GM18909 (cell line): Measurements from ENCODE around the gene SPOUT1.
A peak's percentile ranks its signal among the peaks of the same experiment; 100 is the strongest.
"Not testable (repeated sequence)": the region's sequence is repeated elsewhere in the genome, so short reads cannot be mapped to it uniquely, and the experiment has no call there.

Experiments used
- ATAC-seq: cut with Tn5 transposase; IDR thresholded peaks from one replicate; pipeline ENCODE4 v1.9.1; 2021; ENCODE audit warnings: mild to moderate bottlenecking; ENCODE audit not compliant: unreplicated experiment, poor library complexity

The SPOUT1 gene

DNA sequence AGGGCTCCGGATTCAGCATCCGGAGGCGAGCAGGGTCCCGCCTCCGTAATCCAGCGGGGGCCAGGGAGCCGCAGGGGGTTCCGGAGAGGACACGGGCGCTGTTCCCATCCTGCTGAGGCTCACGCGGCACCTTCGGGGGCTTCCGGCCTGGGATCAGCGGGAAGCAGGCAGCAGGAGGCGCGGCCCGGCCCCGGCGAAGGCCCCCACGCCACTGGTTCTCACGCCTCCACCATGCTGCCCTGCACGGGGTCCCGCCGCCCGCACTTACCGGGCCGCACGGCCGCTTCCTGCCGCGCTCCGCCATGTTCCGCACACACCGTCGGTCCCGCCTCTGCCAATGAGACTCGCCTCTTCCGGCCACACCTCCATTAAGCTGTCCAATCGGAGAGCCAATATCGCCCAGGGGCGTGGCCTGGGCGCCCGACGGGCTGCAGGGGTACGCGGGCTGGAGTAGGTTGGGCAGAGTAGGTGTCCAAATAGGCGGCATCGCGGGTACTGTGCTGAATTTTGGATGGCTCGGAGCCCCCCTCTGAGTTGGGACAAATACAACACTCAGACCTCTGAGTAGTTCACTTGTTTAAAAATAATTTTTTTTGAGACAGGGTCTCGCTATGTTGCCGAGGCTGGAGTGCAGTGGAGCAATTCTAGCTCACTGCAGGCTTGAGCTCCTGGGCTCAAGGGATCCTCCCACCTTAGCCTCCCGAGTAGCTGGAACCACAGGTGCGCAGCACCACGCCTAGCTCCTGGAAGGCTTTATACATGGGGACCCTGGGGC, at the start of gene SPOUT1:
Gene SPOUT1 (minus strand): TSS at position 318 of the 775 bp plus-strand sequence. CDS start 14 bp downstream, at position 304.
- peak; percentile 97 for ATAC-seq

DNA sequence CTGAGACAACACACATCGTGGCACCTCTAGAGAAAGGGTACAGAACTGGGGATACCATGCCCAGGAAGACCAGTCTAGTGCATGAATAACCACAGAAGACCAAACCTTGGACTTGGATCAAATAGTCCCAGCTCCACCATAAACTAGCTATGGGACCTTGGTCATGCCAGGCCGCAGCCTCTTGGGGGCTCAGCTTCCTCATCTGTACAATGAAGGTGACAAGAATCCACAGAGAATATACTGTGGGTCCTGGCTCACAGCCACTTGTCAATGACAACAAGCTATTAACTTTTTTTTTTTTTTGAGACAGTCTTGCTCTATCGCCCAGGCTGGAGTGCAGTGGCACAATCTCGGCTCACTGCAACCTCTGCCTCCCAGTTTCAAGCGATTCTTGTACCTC, 48.3 kb upstream of the SPOUT1 start:
- ATAC-seq = no peak

GRCh38 chr9:128870941-128871265, 41.3 kb upstream of the SPOUT1 start:
- ATAC-seq = not testable (repeated sequence)

- no peak for ATAC-seq
These were observed 40.7 kb upstream of the SPOUT1 start for GRCh38 chr9:128870128-128870940.

DNA sequence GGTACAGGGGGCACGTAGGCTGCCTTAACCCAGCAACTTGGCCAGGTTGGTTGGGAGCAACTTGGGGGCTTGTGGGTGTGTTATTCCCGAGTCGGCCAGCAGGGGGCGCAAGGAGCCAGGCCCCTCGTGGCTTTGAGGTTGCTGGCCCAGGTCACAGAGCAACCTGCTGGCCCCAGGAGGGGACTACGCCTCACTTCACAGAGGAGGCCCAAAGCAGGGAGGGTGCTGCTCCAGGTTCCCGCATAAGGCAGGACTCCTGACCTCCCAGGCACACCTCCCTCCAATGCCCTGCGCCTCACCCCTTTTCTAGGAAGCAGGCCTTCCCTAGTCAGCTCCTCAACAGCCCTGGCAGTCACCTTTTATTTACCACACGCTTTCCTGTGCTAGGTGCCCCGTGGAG, 34.1 kb upstream of the SPOUT1 start:
- no peak for ATAC-seq

DNA sequence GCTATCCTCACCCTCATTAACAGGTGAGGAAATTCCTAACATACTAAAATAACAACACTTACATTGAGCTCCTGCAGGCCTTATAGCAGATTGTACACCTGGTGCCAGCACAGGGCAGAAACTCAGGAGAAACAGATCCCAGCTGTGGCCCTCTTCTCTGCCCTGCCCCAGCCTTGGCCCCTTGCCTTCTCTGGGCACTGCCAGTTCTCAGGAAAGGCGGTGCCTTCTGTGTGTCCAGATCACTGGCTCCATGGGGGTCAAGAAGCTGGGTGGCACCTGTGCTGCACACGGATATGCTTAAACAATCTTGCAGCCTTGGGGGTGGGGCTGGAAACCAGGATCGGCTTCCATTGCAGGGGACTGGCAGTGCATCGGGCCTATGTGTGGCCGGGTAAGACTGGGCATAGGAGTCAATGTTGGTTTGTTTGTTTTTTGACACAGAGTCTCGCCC, 32.8 kb upstream of the SPOUT1 start:
- ATAC-seq = no peak

GRCh38 chr9:128861501-128861900, 31.9 kb upstream of the SPOUT1 start:
- ATAC-seq = no peak

DNA sequence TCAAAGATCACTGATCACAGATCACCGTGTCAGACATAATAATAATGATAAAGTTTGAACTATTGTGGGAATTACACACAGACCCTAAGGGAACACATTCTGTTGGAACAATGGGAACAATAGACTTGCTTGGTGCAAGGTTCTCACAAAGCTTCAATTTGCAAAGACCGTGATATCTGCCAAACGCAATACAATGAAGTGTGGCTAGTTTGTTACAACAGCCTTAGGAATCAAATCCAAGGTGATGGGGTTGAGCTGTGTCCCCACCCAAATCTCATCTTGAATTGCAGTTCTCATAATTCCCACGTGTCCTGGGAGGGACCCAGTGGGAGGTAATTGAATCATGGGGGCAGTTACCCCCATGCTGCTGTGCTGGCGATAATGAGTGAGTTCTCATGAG, 31.3 kb upstream of the SPOUT1 start:
- ATAC-seq = no peak

GRCh38 chr9:128858476-128858875, 28.9 kb upstream of the SPOUT1 start:
- not testable (repeated sequence) for ATAC-seq

DNA sequence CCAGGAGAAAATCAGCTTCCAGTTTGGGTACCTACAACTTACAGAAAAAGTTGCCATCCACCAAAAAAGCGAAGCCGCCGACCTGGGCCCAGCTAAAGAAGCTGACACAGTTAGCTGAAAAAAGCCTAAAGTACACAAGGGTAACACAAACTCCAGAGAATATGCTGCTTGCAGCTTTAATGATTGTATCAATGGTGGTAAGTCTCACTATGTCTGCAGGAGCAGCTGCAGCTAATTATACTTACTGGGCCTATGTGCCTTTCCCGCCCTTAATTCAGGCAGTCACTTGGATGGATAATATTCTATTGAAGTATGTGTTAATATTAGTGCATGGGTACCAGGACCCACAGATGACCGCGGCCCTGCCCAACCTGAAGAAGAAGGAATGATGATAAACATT, 24.9 kb upstream of the SPOUT1 start:
- not testable (repeated sequence) for ATAC-seq

- not testable (repeated sequence) for ATAC-seq
These were observed 23.1 kb upstream of the SPOUT1 start for GRCh38 chr9:128852646-128853045.

DNA sequence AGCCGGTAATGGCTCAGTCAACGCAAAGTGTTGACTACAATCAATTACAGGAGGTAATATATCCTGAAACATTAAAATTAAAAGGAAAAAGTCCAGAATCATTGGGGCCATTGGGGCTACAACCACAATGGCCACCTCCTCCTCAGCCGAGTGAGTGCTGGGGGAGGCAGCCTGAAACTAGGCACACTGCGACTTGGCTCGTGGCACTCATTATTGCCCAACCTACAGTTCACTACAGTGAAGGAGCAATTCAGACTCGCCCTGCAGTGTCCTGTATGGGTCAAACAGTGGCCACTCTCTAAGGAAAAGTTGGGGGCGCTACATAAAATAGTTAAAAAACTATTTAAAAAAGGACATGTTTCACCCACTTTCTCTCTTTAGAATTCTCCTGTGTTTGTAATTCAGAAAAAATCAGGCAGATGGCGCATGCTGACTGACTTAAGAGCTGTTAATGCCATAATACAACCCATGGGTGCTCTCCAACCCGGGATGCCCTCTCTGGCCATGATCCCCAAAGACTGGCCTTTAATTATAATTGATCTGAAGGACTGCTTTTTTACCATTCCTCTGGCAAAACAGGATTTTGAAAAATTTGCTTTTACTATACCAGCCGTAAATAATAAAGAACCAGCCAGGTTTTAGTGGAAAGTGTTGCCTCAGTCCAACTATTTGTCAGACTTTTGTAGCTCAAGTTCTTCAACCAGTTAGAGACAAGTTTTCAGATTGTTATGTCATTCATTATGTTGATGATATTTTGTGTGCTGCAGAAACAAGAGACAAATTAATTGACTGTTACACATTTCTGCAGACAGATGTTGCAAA, 22.4 kb upstream of the SPOUT1 start:
- not testable (repeated sequence) for ATAC-seq

GRCh38 chr9:128851024-128851423, 21.4 kb upstream of the SPOUT1 start:
- not testable (repeated sequence) for ATAC-seq

GRCh38 chr9:128847803-128848202, 18.2 kb upstream of the SPOUT1 start:
- no peak for ATAC-seq

DNA sequence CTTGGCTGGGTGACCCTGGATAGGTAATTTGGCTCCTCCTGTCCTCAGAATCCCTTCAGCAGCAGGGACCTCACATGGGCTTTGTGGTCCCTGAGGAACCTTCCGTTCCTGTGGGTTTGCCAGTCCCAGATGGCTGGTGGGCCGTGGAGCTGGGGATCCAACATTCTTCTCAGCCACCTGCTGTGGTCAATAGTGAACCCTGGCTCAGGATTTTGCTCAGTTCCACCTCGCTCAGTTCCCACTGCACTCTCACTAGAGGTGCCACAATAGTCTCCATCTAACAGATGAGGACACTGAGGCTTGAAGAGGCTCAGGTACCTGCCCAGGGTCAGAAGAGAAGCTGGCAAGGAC, 17.1 kb upstream of the SPOUT1 start:
- no peak for ATAC-seq

DNA sequence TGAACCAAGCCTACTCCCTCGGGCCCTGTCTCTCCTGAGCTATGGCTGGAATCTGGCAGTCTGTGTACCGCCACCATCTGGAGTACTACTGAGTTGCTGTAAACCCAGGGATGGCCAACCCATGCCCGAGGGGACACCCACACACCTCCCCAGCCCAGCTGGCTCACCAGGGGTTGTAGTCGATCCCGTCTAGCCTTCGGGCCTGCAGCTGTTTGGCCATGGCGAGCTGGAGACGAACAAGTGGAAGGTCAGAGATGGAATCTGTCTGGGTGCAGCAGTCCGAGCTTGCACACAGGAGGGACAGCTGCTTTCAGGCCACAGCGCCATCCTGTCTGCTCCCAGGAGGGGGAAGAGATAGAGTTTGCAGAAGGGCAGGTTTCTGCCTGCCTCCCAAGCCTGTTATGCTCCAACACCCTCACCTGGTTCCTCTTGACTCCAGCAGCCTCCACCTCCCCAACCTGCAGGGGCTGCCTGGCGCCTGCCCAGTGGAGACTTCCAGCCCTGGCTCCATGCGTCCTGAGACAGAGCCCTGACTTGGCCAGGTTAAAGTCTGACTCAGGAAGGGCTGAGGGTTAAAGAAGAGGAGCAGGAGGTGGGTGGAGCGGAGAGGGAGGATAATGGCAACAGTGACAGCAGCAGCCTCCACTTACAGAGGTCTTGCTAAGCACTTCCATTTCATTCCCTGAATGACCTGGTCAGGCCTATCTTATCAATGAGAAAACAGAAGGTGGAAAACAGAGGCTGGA, 15.8 kb upstream of the SPOUT1 start:
- no peak for ATAC-seq

- not testable (repeated sequence) for ATAC-seq
These were observed 13.6 kb upstream of the SPOUT1 start for GRCh38 chr9:128843171-128843570.

DNA sequence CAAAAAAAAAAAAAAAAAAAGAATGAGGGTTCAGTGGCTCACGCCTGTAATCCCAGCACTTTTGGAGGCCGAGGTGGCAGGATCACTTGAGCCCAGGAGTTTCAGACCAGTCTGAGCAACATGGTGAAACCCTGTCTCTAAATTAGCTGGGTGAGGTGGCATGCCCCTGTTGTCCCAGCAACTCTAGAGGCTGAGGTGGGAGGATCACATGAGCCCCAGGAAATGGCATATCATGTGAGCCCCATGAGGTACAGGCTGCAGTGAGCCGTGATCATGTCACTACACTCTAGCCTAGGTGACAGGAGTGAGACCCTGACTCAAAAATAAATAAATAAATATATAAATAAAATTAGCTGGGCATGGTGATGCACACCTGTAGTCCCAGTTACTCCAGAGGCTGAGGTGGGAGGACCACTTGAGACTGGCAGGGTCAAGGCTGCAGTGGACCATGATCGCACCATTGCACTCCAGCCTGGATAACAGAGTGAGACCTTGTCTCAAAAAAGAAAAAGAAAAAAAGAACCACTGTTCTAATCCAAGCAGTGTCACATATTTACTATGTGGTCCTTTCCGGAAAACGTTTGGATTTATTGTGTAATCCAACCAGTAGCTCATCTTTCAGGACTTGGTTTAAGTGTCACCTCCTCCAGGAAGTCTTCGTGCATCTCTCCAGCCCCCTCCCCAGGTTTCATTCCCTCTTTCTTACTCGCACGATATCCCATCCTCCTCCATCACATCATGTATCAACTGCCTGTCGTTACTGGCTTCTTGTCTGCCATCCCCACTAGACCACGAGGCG, 12.3 kb upstream of the SPOUT1 start:
- ATAC-seq = no peak

- ATAC-seq = no peak
These were observed 10.9 kb upstream of the SPOUT1 start for GRCh38 chr9:128840524-128840923.
